ENCODE results near the gene SLC35E2B.
A peak's percentile ranks its signal among the peaks of the same experiment; 100 is the strongest.
"Not testable (repeated sequence)": the region's sequence is repeated elsewhere in the genome, so short reads cannot be mapped to it uniquely, and the experiment has no call there.

Gene SLC35E2B

GRCh38 chr1:1672181-1672965 lies 20.2 kb downstream of the SLC35E2B start:
- no peak for DNase-seq

- no peak for DNase-seq
Measured at GRCh38 chr1:1671365-1672119, 21.1 kb downstream of the SLC35E2B start.

GRCh38 chr1:1670866-1671265 lies 21.7 kb downstream of the SLC35E2B start:
- no peak for DNase-seq

GRCh38 chr1:1669468-1670440 lies 22.8 kb downstream of the SLC35E2B start:
- DNase-seq: no peak

- DNase-seq: no peak
Measured at GRCh38 chr1:1666526-1666925, 26.1 kb downstream of the SLC35E2B start.

GRCh38 chr1:1665815-1666251 lies 26.8 kb downstream of the SLC35E2B start:
- peak in 1 of 2 experiments; percentile 21 for DNase-seq

- DNase-seq: no peak
Measured at GRCh38 chr1:1664941-1665814, 27.4 kb downstream of the SLC35E2B start.

- not testable (repeated sequence) for DNase-seq
Measured at GRCh38 chr1:1664318-1664717, 28.3 kb downstream of the SLC35E2B start.

GRCh38 chr1:1662830-1663560 lies 29.6 kb downstream of the SLC35E2B start:
- DNase-seq: not testable (repeated sequence)

- not testable (repeated sequence) for DNase-seq
Measured at GRCh38 chr1:1662392-1662791, 30.2 kb downstream of the SLC35E2B start.

- DNase-seq: peak; percentile 90 to 95
Measured at GRCh38 chr1:1658583-1659549, 33.7 kb downstream of the SLC35E2B start, which contains the start of gene CDK11B. CDK11B (minus strand) TSS chr1:1659004; CDS start chr1:1657485, 1,519 bp downstream.

GRCh38 chr1:1648265-1648664 lies 44.3 kb downstream of the SLC35E2B start:
- DNase-seq: not testable (repeated sequence)

- not testable (repeated sequence) for DNase-seq
Measured at GRCh38 chr1:1647567-1648241, 44.9 kb downstream of the SLC35E2B start.

- not testable (repeated sequence) for DNase-seq
Measured at GRCh38 chr1:1646326-1646725, 46.3 kb downstream of the SLC35E2B start.

- DNase-seq: not testable (repeated sequence)
Measured at GRCh38 chr1:1640711-1641461, 51.7 kb downstream of the SLC35E2B start.

GRCh38 chr1:1640081-1640480 lies 52.5 kb downstream of the SLC35E2B start:
- DNase-seq: not testable (repeated sequence)

GRCh38 chr1:1639368-1639767 lies 53.2 kb downstream of the SLC35E2B start:
- DNase-seq: not testable (repeated sequence)

- not testable (repeated sequence) for DNase-seq
Measured at GRCh38 chr1:1638528-1638927, 54.1 kb downstream of the SLC35E2B start.

Data from NCI-H526 (cell line).